ENCODE data around the gene ZBTB44. TPM values are rescaled to one million over a fixed set of nuclear protein-coding genes. Genes with fewer than 3 reads are reported as not detected.
"Not testable (repeated sequence)": the region's sequence is repeated elsewhere in the genome, so short reads cannot be mapped to it uniquely, and the experiment has no call there.

Gene ZBTB44
- total and polyA plus RNA-seq, 11 donors: 9.7 to 56.3 (median 37.2) TPM

DNA sequence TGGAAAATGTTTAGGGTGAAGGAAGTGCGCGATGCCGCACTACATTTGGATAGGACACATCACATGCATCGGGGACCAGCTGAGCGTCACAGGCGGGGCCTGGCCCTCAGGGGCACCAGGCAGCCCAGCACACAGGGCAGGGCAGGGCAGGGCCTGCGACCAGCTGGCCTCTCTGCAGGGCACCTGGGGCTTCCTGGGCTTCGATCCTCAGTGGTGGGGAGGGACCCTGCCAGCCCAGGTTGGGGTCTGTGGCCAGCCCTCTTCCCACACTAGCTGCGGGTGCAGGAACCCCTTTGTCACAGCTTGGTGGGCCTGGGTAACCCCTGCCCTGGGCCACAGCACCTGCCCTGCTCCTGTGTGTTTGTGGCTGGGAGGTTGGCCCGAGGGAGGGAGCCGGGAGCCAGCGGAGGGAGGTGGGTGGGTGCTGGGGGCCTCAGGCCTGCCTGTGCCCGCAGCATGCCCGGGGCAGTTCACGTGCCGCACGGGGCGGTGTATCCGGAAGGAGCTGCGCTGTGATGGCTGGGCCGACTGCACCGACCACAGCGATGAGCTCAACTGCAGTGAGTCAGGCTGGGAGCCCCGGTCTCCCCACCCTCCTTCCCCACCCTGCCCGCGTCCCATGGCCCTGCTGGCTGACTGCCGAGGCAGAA lies 117.2 kb downstream of the ZBTB44 start:
- no peaks in the 10 kb centered on the region for H3K27me3 ChIP-seq
- WGBS, 4 donors: 91 to 95% (median 94%) methylated on average over 13 to 27 of the region's 27 CpGs
- TF ChIP-seq, protein P1, sequence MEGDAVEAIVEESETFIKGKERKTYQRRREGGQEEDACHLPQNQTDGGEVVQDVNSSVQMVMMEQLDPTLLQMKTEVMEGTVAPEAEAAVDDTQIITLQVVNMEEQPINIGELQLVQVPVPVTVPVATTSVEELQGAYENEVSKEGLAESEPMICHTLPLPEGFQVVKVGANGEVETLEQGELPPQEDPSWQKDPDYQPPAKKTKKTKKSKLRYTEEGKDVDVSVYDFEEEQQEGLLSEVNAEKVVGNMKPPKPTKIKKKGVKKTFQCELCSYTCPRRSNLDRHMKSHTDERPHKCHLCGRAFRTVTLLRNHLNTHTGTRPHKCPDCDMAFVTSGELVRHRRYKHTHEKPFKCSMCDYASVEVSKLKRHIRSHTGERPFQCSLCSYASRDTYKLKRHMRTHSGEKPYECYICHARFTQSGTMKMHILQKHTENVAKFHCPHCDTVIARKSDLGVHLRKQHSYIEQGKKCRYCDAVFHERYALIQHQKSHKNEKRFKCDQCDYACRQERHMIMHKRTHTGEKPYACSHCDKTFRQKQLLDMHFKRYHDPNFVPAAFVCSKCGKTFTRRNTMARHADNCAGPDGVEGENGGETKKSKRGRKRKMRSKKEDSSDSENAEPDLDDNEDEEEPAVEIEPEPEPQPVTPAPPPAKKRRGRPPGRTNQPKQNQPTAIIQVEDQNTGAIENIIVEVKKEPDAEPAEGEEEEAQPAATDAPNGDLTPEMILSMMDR (IDR thresholded peaks at IDR 0.05): no peak
- no peak for TF ChIP-seq POLR2A (IDR thresholded peaks at IDR 0.05)
- ATAC-seq (no peak), DNase-seq (peak in 1 of 5 donors; percentile 31)
- H3K4me3 ChIP-seq: no peak overlapping the region
- no peak overlapping the region for H3K27ac ChIP-seq
- peaks cover 0 to 5% (median 0%) of the 10 kb centered on the region in 12 donors for H3K9me3 ChIP-seq
- no peaks in the 10 kb centered on the region for H3K4me1 ChIP-seq
- H3K36me3 ChIP-seq: no peaks in the 10 kb centered on the region
- intact Hi-C loops (cut with DNase I): no loop called here

DNA sequence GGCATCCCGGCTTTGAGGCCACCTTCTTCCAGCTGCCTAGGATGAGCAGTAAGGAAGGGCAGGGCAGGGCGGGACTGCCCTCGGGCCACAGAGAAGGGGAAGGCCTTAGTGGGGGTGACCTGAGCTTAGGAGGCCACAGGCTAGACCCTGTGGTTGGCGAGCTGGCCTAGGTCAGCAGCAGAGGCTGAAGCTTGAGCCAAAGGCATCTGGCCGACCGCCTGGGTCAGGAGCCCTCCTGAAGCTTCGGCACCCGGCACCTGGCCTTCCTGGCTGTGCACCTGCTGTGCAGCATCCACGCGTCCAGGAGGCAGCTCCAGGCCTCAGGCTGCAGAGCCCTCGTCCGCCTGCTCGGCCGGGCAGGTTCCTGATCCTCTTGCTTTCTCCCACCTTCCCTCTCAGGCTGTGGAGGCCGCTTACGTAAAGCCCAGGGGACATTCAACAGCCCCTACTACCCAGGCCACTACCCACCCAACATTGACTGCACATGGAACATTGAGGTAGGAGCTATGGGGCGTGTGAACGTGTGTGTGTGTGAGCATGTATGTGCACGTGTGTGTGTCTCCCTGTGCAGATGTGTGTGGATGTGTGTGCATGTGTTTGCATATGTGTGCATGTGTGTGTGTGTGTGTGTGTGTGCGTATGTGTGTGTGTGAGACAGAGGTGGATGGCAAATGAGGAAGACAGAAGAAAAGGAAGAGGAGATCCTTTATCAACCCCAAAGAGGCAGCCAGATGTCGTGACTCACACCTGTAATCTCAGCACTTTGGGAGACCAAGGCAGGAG lies 120.3 kb downstream of the ZBTB44 start:
- Histone ChIP-seq H3K4me3 (no peak overlapping the region), H3K4me1 (peaks cover 0 to 7% (median 0%) of the 10 kb centered on the region in 12 donors), H3K36me3 (no peaks in the 10 kb centered on the region), H3K27ac (no peak overlapping the region), H3K9me3 (no peaks in the 10 kb centered on the region), H3K27me3 (no peaks in the 10 kb centered on the region)
- TF ChIP-seq, protein P1 (IDR thresholded peaks at IDR 0.05): no peak
- no peak for TF ChIP-seq POLR2A (IDR thresholded peaks at IDR 0.05)
- intact Hi-C loops (cut with DNase I): no loop called here
- WGBS, 4 donors: 90 to 95% (median 93%) methylated on average over 14 to 21 of the region's 21 CpGs
- no peak for DNase-seq
- no peak for ATAC-seq

DNA sequence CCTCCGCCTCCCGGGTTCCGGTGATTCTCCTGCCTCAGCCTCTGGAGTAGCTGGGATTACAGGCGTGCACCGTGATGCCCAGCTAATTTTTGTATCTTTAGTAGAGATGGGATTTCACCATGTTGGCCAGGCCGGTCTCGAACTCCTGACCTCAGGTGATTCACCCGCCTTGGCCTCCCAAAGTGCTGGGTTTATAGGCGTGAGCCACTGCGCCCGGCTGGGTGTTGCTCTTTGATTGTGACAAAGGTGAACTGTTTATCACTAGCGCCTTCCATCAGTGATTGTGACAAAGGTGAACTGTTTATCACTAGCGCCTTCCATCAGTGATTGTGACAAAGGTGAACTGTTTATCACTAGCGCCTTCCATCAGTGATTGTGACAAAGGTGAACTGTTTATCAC lies 121.2 kb downstream of the ZBTB44 start:
- H3K4me3 ChIP-seq; intact Hi-C loops (cut with DNase I); H3K4me1 ChIP-seq; DNase-seq; H3K36me3 ChIP-seq; H3K27ac ChIP-seq; ATAC-seq; H3K9me3 ChIP-seq; H3K27me3 ChIP-seq: not testable (repeated sequence)
- WGBS, 4 donors: 93 to 97% (median 95%) methylated on average over 14 of the region's 14 CpGs

DNA sequence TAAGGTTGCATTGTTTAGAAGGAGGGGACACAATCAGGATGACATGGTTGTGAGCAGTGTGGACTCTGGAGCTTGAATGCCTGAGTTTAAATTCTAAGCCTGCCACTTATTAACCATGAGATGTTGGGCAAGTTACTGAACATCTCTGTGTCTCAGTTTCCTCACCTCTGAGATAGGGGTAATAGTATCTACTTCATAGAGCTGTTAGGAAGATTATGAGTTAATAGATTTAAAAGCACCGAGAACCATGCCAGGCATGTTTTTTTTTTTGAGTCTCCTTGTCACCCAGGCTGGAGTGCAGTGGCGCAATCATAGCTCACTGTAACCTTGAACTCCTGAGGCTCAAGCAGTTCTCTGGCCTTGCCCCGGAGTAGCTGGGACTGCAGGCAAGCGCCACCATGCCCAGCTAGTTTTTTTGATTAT lies 121.9 kb downstream of the ZBTB44 start:
- WGBS, 4 donors: 57 to 66% (median 63%) methylated on average over 4 of the region's 4 CpGs
- no peaks in the 10 kb centered on the region for H3K36me3 ChIP-seq
- peaks cover 0 to 7% (median 0%) of the 10 kb centered on the region in 12 donors for H3K4me1 ChIP-seq
- ATAC-seq (no peak), DNase-seq (peak in 1 of 5 donors; percentile 22)
- H3K27ac ChIP-seq: no peak overlapping the region
- no peaks in the 10 kb centered on the region for H3K27me3 ChIP-seq
- H3K9me3 ChIP-seq: no peaks in the 10 kb centered on the region
- TF ChIP-seq POLR2A (IDR thresholded peaks at IDR 0.05): no peak
- TF ChIP-seq, protein P1 (IDR thresholded peaks at IDR 0.05): no peak
- H3K4me3 ChIP-seq: no peak overlapping the region
- intact Hi-C loops (cut with DNase I): no loop called here
